SU-DHL-6 (cell line): ENCODE measurements around the gene SARDH.

Source experiments
- EZH2phosphoT487 ChIP-seq: fragments of 200-600 bp; sonication (generic), shearing (Covaris generic); conservative IDR thresholded peaks from 2 replicates; pipeline ENCODE4 v1.6.1; 2018; ENCODE audit warnings: mild to moderate bottlenecking, antibody characterized with exemption, low read length, moderate library complexity, mixed read lengths
- TF ChIP-seq, protein P1 (sequence below): fragments of 200-600 bp; sonication (generic); IDR thresholded peaks from one replicate; pipeline ENCODE4 v1.5.1; 2017; ENCODE audit warnings: antibody characterized with exemption, mild to moderate bottlenecking, low read length, moderate library complexity; ENCODE audit not compliant: insufficient read depth, poor library complexity, severe bottlenecking

DNA sequence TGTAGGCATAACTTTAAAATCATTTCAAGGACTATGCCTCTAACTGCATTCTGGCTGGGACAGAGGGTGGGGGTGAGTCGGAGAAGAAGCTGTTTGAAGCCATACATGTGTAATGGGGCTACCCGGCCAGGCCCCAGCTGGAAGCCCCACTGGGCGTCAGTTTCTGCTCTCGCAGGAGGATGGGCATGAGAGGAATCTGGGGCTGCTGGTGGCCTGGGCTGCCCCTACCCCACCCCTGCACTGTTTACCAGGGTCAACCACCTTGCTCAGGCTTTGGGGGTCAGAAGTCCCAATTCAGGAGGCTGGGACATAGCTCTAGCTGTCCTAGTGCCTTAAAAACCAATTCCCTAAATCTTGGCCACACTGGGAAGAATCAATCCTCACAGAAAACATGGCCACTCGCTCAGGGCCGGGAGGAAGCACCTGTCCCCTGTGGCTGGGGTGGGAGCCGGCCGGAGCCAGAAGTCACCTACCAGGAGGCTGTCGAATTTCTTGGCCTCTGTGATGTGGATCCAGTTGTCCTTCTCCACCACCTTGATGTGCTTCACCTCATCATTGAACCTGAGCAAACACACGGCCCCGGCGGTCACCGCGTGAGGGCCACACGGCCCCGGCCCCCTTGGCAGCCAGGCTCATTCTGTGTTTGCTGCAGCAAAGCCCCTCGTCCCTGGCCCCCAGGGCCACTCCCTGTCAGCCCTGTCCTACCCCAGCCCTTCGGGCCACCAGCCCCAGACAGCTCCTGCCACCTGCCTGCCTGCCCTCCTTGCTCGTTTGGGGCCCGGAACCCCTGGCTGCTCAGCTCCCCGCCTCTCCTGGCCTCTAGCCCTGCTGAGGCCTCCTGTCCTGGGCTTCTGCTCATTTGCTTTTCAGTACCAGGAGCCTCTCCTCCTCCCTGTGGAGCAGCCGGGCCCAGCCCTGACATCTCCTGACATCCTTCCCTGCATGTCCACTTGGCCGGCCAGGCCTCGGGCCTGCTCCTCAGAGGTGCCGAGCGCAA lies 33.6 kb upstream of the SARDH start:
- TF ChIP-seq, protein P1, sequence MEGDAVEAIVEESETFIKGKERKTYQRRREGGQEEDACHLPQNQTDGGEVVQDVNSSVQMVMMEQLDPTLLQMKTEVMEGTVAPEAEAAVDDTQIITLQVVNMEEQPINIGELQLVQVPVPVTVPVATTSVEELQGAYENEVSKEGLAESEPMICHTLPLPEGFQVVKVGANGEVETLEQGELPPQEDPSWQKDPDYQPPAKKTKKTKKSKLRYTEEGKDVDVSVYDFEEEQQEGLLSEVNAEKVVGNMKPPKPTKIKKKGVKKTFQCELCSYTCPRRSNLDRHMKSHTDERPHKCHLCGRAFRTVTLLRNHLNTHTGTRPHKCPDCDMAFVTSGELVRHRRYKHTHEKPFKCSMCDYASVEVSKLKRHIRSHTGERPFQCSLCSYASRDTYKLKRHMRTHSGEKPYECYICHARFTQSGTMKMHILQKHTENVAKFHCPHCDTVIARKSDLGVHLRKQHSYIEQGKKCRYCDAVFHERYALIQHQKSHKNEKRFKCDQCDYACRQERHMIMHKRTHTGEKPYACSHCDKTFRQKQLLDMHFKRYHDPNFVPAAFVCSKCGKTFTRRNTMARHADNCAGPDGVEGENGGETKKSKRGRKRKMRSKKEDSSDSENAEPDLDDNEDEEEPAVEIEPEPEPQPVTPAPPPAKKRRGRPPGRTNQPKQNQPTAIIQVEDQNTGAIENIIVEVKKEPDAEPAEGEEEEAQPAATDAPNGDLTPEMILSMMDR: no peak
- TF ChIP-seq EZH2phosphoT487: no peak
